Measurements from ENCODE around the gene DCHS2.

- TF ChIP-seq CTCF (IDR thresholded peaks at IDR 0.05; ENCODE audit: poor library complexity) (no peak), EZH2 (IDR thresholded peaks at IDR 0.05; ENCODE audit: borderline replicate concordance) (no peak), EZH2phosphoT487 (IDR thresholded peaks at IDR 0.05; ENCODE audit: low read depth, severe bottlenecking, unreplicated experiment) (no peak)
Measured at GRCh38 chr4:154294652-154295350, 196.8 kb downstream of the DCHS2 start.
